HEK293T (cell line): Measurements from ENCODE around the gene KANK2.

Experiments used
- FOXK2 ChIP-seq: fragments of 450-650 bp; IDR thresholded peaks from 2 replicates; pipeline ENCODE4 v1.6.1; 2016; ENCODE audit warnings: mild to moderate bottlenecking
- PKNOX1 ChIP-seq: fragments of 450-650 bp; IDR thresholded peaks from 2 replicates; pipeline ENCODE4 v1.6.1; 2016
- SP1 ChIP-seq: fragments of 450-650 bp; IDR thresholded peaks from 2 replicates; pipeline ENCODE4 v1.6.1; 2017

- TF ChIP-seq FOXK2: no peak
- TF ChIP-seq SP1: no peak
- TF ChIP-seq PKNOX1: no peak
Measured at GRCh38 chr19:11209839-11210655, 12.7 kb upstream of the KANK2 start.
